Measurements from ENCODE around the gene SLC22A1. TPM values are rescaled to one million over a fixed set of nuclear protein-coding genes. Genes with fewer than 3 reads are reported as not detected.
A peak's percentile ranks its signal among the peaks of the same experiment; 100 is the strongest.
"Not testable (repeated sequence)": the region's sequence is repeated elsewhere in the genome, so short reads cannot be mapped to it uniquely, and the experiment has no call there.

The SLC22A1 gene
- polyA plus RNA-seq, 1 donor from 2014 or later: 0.71 TPM

GRCh38 chr6:160088784-160089533 lies 32.7 kb upstream of the SLC22A1 start:
- Histone ChIP-seq H3F3A (ENCODE audit: insufficient read depth, low read length, poor library complexity, severe bottlenecking) (no peaks in the 10 kb centered on the region), H3K4me2 (ENCODE audit: low read length) (no peak overlapping the region), H2AFZ (ENCODE audit: low read depth, low read length) (no peak overlapping the region), H3K4me3 (ENCODE audit: low read length) (no peak overlapping the region), H3K36me3 (ENCODE audit: insufficient read depth, low read length) (peaks cover 8% of the 10 kb centered on the region), H3K27me3 (ENCODE audit: insufficient read depth, low read depth, low read length) (no peaks in the 10 kb centered on the region), H4K20me1 (ENCODE audit: insufficient read depth) (no peaks in the 10 kb centered on the region), H3K9me2 (ENCODE audit: insufficient read depth, low read length) (no peaks in the 10 kb centered on the region), H3K9ac (ENCODE audit: low read length) (no peak overlapping the region), H3K9me3 (ENCODE audit: low read length) (no peaks in the 10 kb centered on the region), H3K79me2 (replicated peaks; ENCODE audit: insufficient read depth, low read length) (no peaks in the 10 kb centered on the region), H3K27ac (ENCODE audit: low read length) (no peak overlapping the region)
- TF ChIP-seq REST (IDR thresholded peaks at IDR 0.05; ENCODE audit: borderline replicate concordance): no peak
- TF ChIP-seq MXI1 (conservative IDR thresholded peaks at IDR 0.05; ENCODE audit: poor library complexity, severe bottlenecking): no peak
- peak; percentile 1 for TF ChIP-seq CTCF (IDR thresholded peaks at IDR 0.05; ENCODE audit: poor library complexity, severe bottlenecking)
- TF ChIP-seq EZH2 (IDR thresholded peaks at IDR 0.05; ENCODE audit: borderline replicate concordance, insufficient read depth, low read length, poor library complexity, severe bottlenecking): no peak
- no peak for TF ChIP-seq SMC3 (conservative IDR thresholded peaks at IDR 0.05; ENCODE audit: poor library complexity)
- TF ChIP-seq TAF1 (IDR thresholded peaks at IDR 0.05; ENCODE audit: low read depth): no peak
- TF ChIP-seq RAD21 (conservative IDR thresholded peaks at IDR 0.05): peak; percentile 1

GRCh38 chr6:160089534-160089897 lies 32.1 kb upstream of the SLC22A1 start:
- no peak overlapping the region for H3K27ac ChIP-seq (ENCODE audit: low read length)
- H3K36me3 ChIP-seq (ENCODE audit: insufficient read depth, low read length): peaks cover 8% of the 10 kb centered on the region
- TF ChIP-seq RAD21 (conservative IDR thresholded peaks at IDR 0.05) (no peak), POLR2AphosphoS5 (IDR thresholded peaks at IDR 0.05) (no peak), CTCF (IDR thresholded peaks at IDR 0.05; ENCODE audit: poor library complexity, severe bottlenecking) (no peak), MXI1 (conservative IDR thresholded peaks at IDR 0.05; ENCODE audit: poor library complexity, severe bottlenecking) (no peak)
- no peaks in the 10 kb centered on the region for H4K20me1 ChIP-seq (ENCODE audit: insufficient read depth)
- no peaks in the 10 kb centered on the region for H3K27me3 ChIP-seq (ENCODE audit: insufficient read depth, low read depth, low read length)
- no peaks in the 10 kb centered on the region for H3K9me2 ChIP-seq (ENCODE audit: insufficient read depth, low read length)
- no peaks in the 10 kb centered on the region for H3K9me3 ChIP-seq (ENCODE audit: low read length)
- no peak overlapping the region for H2AFZ ChIP-seq (ENCODE audit: low read depth, low read length)
- H3K4me3 ChIP-seq (ENCODE audit: low read length): no peak overlapping the region
- H3F3A ChIP-seq (ENCODE audit: insufficient read depth, low read length, poor library complexity, severe bottlenecking): no peaks in the 10 kb centered on the region
- H3K79me2 ChIP-seq (replicated peaks; ENCODE audit: insufficient read depth, low read length): no peaks in the 10 kb centered on the region
- no peak overlapping the region for H3K4me2 ChIP-seq (ENCODE audit: low read length)
- H3K9ac ChIP-seq (ENCODE audit: low read length): no peak overlapping the region

GRCh38 chr6:160090442-160091239 lies 31.0 kb upstream of the SLC22A1 start:
- not testable (repeated sequence) for H3K4me3 ChIP-seq (ENCODE audit: low read length); H3K9me3 ChIP-seq (ENCODE audit: low read length); H3K79me2 ChIP-seq (replicated peaks; ENCODE audit: insufficient read depth, low read length); H3K27ac ChIP-seq (ENCODE audit: low read length); H3K9me2 ChIP-seq (ENCODE audit: insufficient read depth, low read length); H4K20me1 ChIP-seq (ENCODE audit: insufficient read depth); H3K9ac ChIP-seq (ENCODE audit: low read length); H3K36me3 ChIP-seq (ENCODE audit: insufficient read depth, low read length); H2AFZ ChIP-seq (ENCODE audit: low read depth, low read length); H3K27me3 ChIP-seq (ENCODE audit: insufficient read depth, low read depth, low read length); H3F3A ChIP-seq (ENCODE audit: insufficient read depth, low read length, poor library complexity, severe bottlenecking); H3K4me2 ChIP-seq (ENCODE audit: low read length)

- H3K9me3 ChIP-seq (ENCODE audit: low read length); H3K79me2 ChIP-seq (replicated peaks; ENCODE audit: insufficient read depth, low read length); H3K9me2 ChIP-seq (ENCODE audit: insufficient read depth, low read length); H3K4me3 ChIP-seq (ENCODE audit: low read length); H2AFZ ChIP-seq (ENCODE audit: low read depth, low read length); H4K20me1 ChIP-seq (ENCODE audit: insufficient read depth); H3K9ac ChIP-seq (ENCODE audit: low read length); H3K27ac ChIP-seq (ENCODE audit: low read length); H3F3A ChIP-seq (ENCODE audit: insufficient read depth, low read length, poor library complexity, severe bottlenecking); H3K4me2 ChIP-seq (ENCODE audit: low read length); H3K36me3 ChIP-seq (ENCODE audit: insufficient read depth, low read length); H3K27me3 ChIP-seq (ENCODE audit: insufficient read depth, low read depth, low read length): not testable (repeated sequence)
Measured at GRCh38 chr6:160092176-160092575, 29.4 kb upstream of the SLC22A1 start.
